HL-60/S4 treated with phorbol 12-myristate 13-acetate at 8.2 ng/mL for 4 days and 3 days (cell line): ENCODE measurements around the gene ARL4A.
"Not testable (repeated sequence)": the region's sequence is repeated elsewhere in the genome, so short reads cannot be mapped to it uniquely, and the experiment has no call there.

Source experiments
- in situ Hi-C: fragments of 300-500 bp; cut with MboI; formaldehyde crosslinking; loops from 2 replicates; pipeline ENCODE4 v1.15.0; 2022; ENCODE audit warnings: low sequenced_read_pairs

The ARL4A gene

DNA sequence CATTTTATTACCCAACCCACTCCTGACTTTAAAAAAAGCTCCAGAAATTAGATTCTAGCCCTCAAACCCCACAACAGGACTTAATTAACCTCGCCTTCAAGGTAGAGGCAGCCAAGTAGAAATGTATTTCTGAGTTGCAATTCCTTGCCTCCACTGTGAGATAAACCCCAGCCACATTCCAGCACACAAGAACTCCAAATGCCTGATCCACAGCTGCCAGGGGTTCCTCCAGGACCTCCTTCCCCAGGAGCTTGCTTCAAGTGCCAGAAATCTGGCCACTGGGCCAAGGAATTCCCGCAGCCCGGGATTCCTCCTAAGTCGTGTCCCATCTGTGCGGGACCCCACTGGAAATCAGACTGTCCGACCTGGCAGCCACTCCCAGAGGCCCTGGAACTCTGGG, 25.9 kb upstream of the ARL4A start:
- in situ Hi-C loops = no loop called here

- in situ Hi-C loops = no loop called here
Observed at GRCh38 chr7:12670000-12670729, 17.3 kb upstream of the ARL4A start.

DNA sequence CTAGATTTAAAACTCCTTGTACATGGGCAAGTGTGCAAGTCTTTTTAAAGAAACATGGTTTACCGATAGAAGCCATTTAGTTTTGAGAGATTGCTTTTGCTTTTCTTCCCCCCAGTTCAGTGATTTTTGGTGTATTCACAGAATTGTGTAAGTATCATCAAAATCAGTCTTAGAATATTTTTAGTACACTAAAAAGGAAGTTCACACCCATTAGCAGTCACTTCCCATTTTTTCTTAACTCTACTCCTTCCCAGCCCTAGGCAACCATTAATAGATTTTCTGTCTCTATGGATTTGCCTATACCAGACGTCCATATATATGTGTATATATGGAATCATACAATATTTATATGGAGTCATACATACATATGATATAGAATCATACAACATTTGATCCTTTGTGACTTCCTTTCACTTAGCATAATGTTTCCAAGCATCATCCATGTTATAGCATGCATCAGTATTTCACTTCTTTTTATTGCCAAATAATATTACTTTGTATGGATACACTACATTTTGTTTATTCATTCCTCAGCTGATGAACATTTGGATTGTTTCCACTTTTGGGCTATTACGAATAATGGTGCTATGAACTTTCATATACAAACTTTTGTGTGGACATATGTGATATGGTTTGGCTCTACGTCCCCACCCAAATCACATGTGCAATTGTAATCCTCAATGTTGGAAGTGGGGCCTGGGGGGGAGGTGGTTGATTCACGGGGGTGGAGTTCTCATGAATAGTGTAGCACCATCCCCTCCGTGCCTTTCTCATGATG, 16.5 kb upstream of the ARL4A start:
- in situ Hi-C loops = no loop called here

GRCh38 chr7:12673436-12673835, 14.0 kb upstream of the ARL4A start:
- in situ Hi-C loops = not testable (repeated sequence)

GRCh38 chr7:12674053-12674452, 13.4 kb upstream of the ARL4A start:
- in situ Hi-C loops = no loop called here

DNA sequence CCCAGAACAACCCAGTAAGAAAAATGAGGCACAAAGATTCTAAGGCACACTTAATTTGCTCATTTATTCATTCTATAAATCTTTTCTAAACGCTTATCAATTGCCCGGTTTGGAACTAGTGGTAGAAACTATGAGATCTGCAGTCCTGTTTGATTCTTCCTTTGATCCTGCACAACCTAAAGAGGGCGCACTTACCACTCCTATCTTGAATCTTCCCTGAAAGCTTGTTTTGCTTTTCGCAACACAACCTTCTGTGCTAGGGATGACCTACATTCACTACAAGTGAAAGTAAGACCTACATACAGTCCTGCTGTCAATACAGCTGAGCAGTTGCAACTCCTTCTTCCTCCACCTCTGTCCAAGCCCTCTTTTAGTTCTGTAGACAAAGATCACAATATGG, 12.6 kb upstream of the ARL4A start:
- in situ Hi-C loops = loop anchor here (25.0 kb wide), 2 partner anchors 387 to 587 kb away; no protein-coding TSS in a partner anchor

DNA sequence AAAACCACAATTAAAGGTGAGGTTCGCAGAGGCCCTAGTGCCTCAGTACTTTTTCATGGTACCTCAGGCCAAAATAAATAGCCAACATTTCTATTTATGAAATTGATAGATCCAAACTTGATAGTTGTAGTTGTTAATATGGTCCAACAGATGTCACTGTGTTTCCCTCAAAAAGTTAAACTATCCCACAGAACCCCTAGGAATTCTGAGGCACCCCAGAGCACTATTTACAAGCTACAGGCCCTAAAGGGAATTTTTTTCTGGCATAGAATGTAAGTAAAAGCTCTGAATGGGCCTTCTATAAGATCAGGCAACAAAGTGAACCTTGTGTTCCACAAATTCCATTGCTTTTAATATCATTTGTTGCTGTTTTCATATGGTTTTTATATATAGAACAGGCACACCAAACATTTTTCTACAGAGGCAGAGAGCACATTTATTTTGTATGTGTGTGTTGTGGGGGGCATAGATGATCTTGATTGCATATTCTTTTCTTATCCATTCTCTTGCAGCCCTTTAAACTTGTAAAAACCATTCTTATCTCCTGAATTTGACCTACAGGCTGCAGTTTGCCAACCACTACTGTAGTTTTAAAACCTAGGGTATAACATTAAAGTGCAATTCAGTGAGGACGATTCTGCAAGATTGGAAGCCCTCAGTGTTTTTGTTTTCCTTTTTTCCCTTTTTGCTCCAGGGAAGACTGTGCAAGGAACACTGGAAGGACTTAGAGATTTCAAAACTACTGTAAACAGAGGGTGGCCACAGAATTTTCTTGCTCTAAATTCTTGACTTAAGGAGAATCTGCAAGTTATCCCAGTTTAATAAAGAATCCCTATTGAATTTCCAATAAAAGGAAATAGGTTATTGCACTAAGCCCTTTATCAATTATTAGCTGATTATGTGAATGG, 3.5 kb upstream of the ARL4A start:
- in situ Hi-C loops = loop anchor here (25.0 kb wide), 2 partner anchors 378 to 578 kb away; no protein-coding TSS in a partner anchor

GRCh38 chr7:12684733-12685132, 2.7 kb upstream of the ARL4A start:
- in situ Hi-C loops = loop anchor here (25.0 kb wide), 2 partner anchors 378 to 578 kb away; no protein-coding TSS in a partner anchor

- in situ Hi-C loops = loop anchor here (25.0 kb wide), 2 partner anchors 377 to 577 kb away; no protein-coding TSS in a partner anchor
Observed at GRCh38 chr7:12685550-12685949, 1.9 kb upstream of the ARL4A start.

DNA sequence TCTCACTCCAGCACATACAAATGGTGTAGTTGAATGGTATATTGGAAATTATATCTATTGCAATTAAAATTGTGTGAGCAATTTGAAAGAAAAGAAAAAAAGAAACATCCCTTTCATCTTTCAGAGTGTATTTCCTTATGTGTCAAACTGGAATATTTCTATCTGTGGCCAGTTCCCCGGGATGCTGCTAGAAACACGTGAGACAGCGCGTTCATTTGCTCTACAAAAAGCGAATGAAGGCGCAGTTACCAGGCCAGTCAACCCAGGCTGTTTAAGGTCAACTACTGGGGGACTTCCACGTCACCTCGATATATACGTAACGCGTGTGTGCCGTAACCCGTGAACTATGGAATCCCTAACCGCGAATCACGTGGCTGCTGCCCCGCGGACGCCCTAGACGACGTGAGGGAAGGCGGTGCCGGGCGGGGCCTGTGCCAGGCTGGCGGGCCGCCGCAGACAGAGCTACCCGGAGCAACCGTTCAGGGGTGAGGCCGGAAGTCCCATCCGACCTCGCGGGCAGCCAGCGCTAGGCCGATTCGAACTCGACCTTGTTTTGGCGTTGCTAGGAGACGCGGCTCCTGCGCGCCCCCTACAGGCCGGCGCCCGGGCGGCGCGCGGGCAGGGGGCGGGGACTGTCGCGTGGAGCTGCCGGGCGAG, 1.1 kb upstream of the ARL4A start:
- in situ Hi-C loops = loop anchor here (25.0 kb wide), 2 partner anchors 376 to 576 kb away; no protein-coding TSS in a partner anchor

- in situ Hi-C loops = loop anchor here (25.0 kb wide), 2 partner anchors 375 to 575 kb away; no protein-coding TSS in a partner anchor
Observed at GRCh38 chr7:12687718-12688171, 312 bp downstream of the ARL4A start.

DNA sequence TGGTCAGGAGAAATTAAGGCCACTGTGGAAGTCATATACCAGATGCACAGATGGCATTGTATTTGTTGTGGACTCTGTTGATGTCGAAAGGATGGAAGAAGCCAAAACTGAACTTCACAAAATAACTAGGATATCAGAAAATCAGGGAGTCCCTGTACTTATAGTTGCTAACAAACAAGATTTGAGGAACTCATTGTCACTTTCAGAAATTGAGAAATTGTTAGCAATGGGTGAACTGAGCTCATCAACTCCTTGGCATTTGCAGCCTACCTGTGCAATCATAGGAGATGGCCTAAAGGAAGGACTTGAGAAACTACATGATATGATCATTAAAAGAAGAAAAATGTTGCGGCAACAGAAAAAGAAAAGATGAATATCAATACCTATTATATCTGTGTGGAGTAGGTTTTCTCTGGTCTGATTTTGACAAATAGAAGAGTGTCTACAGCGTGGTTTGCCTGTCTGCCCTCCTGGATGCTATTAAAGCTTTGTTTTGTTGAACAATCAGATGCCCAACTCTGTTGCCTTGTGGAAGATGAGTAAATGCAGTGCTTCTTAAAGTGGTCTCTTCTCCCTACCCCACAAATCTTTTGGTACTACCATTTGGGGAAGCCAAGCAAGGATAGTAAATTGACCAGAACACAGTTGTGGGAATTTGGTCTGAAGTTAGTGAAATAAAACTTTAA, 1.2 kb downstream of the ARL4A start:
- in situ Hi-C loops = loop anchor here (25.0 kb wide), 2 partner anchors 374 to 574 kb away; no protein-coding TSS in a partner anchor

GRCh38 chr7:12689451-12689850, 2.0 kb downstream of the ARL4A start:
- in situ Hi-C loops = loop anchor here (25.0 kb wide), 2 partner anchors 373 to 573 kb away; no protein-coding TSS in a partner anchor

DNA sequence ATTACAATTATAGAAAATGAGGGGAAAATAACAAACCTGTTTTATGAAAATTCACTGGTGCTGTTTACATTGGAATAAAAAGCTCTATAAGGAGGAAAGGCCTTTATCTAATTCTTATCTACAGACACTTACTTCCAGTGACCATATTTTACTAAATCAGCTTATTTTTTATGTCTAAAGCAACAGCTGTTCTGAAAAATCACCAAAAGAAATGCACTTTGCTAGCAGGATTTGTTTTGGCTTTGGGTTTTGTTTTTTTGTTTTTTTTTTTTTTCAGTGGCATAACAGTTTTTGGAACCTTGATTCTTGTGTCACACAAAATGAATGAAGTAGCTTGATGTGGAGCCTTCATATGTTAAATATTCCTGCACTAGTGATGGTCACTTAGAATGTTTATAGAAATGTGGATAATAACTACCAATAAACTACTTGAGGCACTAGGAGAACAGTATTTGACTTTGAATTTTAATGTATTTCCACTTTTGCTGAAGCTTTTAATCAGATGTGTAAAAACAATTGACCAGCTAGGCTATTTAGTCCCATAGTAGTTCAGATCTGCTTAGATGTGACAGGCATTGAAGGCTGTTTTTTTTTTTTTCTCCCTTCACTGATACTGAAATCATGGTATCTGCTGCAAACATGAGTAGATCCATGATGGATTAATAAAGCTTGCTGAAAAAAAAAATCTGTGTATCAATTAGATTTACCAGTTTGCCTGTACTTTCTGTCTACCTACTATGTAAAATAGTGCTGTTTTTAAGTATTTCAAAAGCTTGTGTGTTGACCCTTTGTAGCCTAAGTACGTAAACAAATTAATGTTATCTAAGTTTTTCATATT, 2.8 kb downstream of the ARL4A start:
- in situ Hi-C loops = loop anchor here (25.0 kb wide), 2 partner anchors 372 to 572 kb away; no protein-coding TSS in a partner anchor

GRCh38 chr7:12691388-12691787, 4.0 kb downstream of the ARL4A start:
- in situ Hi-C loops = loop anchor here (25.0 kb wide), 2 partner anchors 371 to 571 kb away; no protein-coding TSS in a partner anchor

GRCh38 chr7:12692035-12692434, 4.6 kb downstream of the ARL4A start:
- in situ Hi-C loops = loop anchor here (25.0 kb wide), 2 partner anchors 370 to 570 kb away; no protein-coding TSS in a partner anchor

DNA sequence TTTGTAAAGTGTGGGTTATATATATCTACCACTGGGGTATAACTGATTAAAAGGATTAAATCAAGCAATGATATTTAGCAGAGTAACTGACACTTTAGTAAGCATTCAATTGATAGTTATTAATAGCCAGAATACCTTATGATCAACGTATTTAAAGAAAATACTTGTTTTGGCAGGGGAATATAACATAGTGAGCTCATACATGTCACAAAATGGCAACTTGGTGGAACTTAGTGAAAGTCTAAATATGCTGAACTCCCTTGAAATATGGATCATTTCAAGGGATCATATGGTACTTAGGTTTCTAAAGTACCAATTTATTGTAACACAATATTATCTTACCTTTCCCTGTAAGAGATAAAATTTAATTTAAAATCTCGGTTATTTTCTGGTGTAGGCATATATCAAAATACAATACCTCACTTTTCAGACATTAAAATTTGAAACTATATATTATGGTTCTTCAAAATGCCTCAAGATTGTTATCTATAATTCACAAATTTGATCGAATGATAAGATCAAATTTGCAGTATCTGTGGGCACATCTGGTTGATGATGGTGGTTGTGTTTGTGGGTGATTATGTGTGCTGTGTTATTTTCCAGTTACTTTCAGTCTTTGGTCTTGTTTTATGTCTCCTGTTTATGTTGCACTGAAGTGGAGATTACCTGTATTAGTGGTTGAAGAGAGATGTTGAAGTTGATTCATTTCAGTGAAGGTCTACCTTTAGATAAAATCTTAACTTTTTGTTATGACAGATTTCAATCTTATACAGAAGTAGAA, 5.2 kb downstream of the ARL4A start:
- in situ Hi-C loops = loop anchor here (25.0 kb wide), 2 partner anchors 370 to 570 kb away; no protein-coding TSS in a partner anchor
